HG03280 (cell line): ENCODE measurements around the gene DKKL1.
"Not testable (repeated sequence)": the region's sequence is repeated elsewhere in the genome, so short reads cannot be mapped to it uniquely, and the experiment has no call there.

ENCODE experiments used
- ATAC-seq: cut with Tn5 transposase; IDR thresholded peaks from one replicate; pipeline ENCODE4 v1.9.1; 2021; ENCODE audit warnings: mild to moderate bottlenecking, moderate library complexity; ENCODE audit not compliant: unreplicated experiment

The DKKL1 gene

GRCh38 chr19:49359851-49360820 is 3.5 kb upstream of the DKKL1 start:
- no peak for ATAC-seq

- ATAC-seq = no peak
These were observed 2.1 kb upstream of the DKKL1 start for GRCh38 chr19:49361438-49362047.

GRCh38 chr19:49362048-49362928 is 1.4 kb upstream of the DKKL1 start, which contains the start of gene TEAD2:
TSS of gene TEAD2 (minus strand) at chr19:49362416. CDS start at chr19:49360075, 2,341 bp downstream.
- no peak for ATAC-seq

GRCh38 chr19:49362929-49363267 is 779 bp upstream of the DKKL1 start:
- no peak for ATAC-seq

- no peak for ATAC-seq
These were observed 533 bp downstream of the DKKL1 start for GRCh38 chr19:49364083-49364737.

- ATAC-seq = no peak
These were observed 2.4 kb downstream of the DKKL1 start for GRCh38 chr19:49366110-49366509.

GRCh38 chr19:49368711-49369358 is 5.2 kb downstream of the DKKL1 start:
- no peak for ATAC-seq

GRCh38 chr19:49371184-49371583 is 7.5 kb downstream of the DKKL1 start:
- ATAC-seq = no peak

GRCh38 chr19:49373174-49373573 is 9.5 kb downstream of the DKKL1 start:
- not testable (repeated sequence) for ATAC-seq

GRCh38 chr19:49374665-49375434 is 11.2 kb downstream of the DKKL1 start:
- no peak for ATAC-seq

- no peak for ATAC-seq
These were observed 14.8 kb downstream of the DKKL1 start for GRCh38 chr19:49378512-49378911.

- no peak for ATAC-seq
These were observed 16.7 kb downstream of the DKKL1 start for GRCh38 chr19:49380391-49380790.

GRCh38 chr19:49382639-49383038 is 19.0 kb downstream of the DKKL1 start:
- no peak for ATAC-seq

GRCh38 chr19:49383599-49383998 is 19.9 kb downstream of the DKKL1 start:
- ATAC-seq = no peak

- peak; percentile 85 for ATAC-seq
These were observed 24.3 kb downstream of the DKKL1 start, which contains the start of gene KASH5 for GRCh38 chr19:49387936-49388372. TSS of gene KASH5 (plus strand) at chr19:49388249. CDS start at chr19:49390884, 2,635 bp downstream.

GRCh38 chr19:49389406-49389805 is 25.7 kb downstream of the DKKL1 start:
- no peak for ATAC-seq

- no peak for ATAC-seq
These were observed 26.7 kb downstream of the DKKL1 start for GRCh38 chr19:49390131-49390928.

GRCh38 chr19:49390929-49391359 is 27.3 kb downstream of the DKKL1 start:
- ATAC-seq = no peak
